Thoracic aorta (tissue), 2 donors: ENCODE measurements around the gene ATP5F1C. TPM values are rescaled to one million over a fixed set of nuclear protein-coding genes. Genes with fewer than 3 reads are reported as not detected.

Source experiments
- ATAC-seq: fragments of 150-250 bp; one replicate; pipeline ENCODE4 v1.8.0; 2017; ENCODE audit warnings: low read depth; ENCODE audit not compliant: insufficient number of reproducible peaks, low FRiP score
- DNase-seq: peaks from one replicate; pipeline ENCODE4 v3.0.0-alpha.2; 2020; ENCODE audit warnings: low spot score
- H3K27ac ChIP-seq, 2 donors: fragments of 200-600 bp; sonication (generic); 1 replicate in 1 of 2; 2 replicates in 1 of 2; pipeline ENCODE4 v1.5.1; 2016; ENCODE audit warnings: mild to moderate bottlenecking in 2 of 2, moderate library complexity in 2 of 2
- H3K27me3 ChIP-seq: fragments of 200-600 bp; sonication (generic); replicated peaks from 2 replicates; pipeline ENCODE4 v1.6.0; 2016; ENCODE audit warnings: mild to moderate bottlenecking; ENCODE audit not compliant: insufficient read depth
- H3K36me3 ChIP-seq: fragments of 200-600 bp; sonication (generic); one replicate; pipeline ENCODE4 v1.5.1; 2016
- H3K4me1 ChIP-seq, 2 donors: fragments of 200-600 bp; sonication (generic); 1 replicate in 1 of 2; 2 replicates in 1 of 2; pipeline versions ENCODE4 v1.5.1 to v1.6.0; 2016; ENCODE audit warnings: low read depth in 2 of 2, mild to moderate bottlenecking in 1 of 2; ENCODE audit not compliant: control insufficient read depth in 1 of 2
- H3K4me3 ChIP-seq: fragments of 200-600 bp; sonication (generic); 2 replicates; pipeline ENCODE4 v1.5.1; 2016; ENCODE audit warnings: mild to moderate bottlenecking
- H3K9me3 ChIP-seq: fragments of 200-600 bp; sonication (generic); 2 replicates; pipeline ENCODE4 v1.5.1; 2016
- total RNA-seq, 2 donors: library from RNA; depleted of rRNA; stranded (reverse); fragments of >200 nt; gene quantifications; one replicate each; pipeline versions ENCODE4 v1.1.0 to v1.2.3, GENCODE V29; 2016
- TF ChIP-seq, protein P1 (sequence below): fragments of 200-600 bp; sonication (generic); IDR thresholded peaks from one replicate; pipeline ENCODE4 v1.5.1; 2019; ENCODE audit warnings: antibody characterized with exemption

Gene ATP5F1C
- total RNA-seq, 2 donors from 2014 or later: 128 to 168 TPM

- Histone ChIP-seq H3K4me3 (no peak overlapping the region), H3K27ac (no peak overlapping the region), H3K36me3 (no peaks in the 10 kb centered on the region), H3K9me3 (no peaks in the 10 kb centered on the region), H3K27me3 (no peaks in the 10 kb centered on the region), H3K4me1 (no peaks in the 10 kb centered on the region)
- TF ChIP-seq, protein P1, sequence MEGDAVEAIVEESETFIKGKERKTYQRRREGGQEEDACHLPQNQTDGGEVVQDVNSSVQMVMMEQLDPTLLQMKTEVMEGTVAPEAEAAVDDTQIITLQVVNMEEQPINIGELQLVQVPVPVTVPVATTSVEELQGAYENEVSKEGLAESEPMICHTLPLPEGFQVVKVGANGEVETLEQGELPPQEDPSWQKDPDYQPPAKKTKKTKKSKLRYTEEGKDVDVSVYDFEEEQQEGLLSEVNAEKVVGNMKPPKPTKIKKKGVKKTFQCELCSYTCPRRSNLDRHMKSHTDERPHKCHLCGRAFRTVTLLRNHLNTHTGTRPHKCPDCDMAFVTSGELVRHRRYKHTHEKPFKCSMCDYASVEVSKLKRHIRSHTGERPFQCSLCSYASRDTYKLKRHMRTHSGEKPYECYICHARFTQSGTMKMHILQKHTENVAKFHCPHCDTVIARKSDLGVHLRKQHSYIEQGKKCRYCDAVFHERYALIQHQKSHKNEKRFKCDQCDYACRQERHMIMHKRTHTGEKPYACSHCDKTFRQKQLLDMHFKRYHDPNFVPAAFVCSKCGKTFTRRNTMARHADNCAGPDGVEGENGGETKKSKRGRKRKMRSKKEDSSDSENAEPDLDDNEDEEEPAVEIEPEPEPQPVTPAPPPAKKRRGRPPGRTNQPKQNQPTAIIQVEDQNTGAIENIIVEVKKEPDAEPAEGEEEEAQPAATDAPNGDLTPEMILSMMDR: no peak
- DNase-seq (no peak), ATAC-seq (no peak)
Observed at GRCh38 chr10:7836571-7836970, 48.6 kb downstream of the ATP5F1C start.

DNA sequence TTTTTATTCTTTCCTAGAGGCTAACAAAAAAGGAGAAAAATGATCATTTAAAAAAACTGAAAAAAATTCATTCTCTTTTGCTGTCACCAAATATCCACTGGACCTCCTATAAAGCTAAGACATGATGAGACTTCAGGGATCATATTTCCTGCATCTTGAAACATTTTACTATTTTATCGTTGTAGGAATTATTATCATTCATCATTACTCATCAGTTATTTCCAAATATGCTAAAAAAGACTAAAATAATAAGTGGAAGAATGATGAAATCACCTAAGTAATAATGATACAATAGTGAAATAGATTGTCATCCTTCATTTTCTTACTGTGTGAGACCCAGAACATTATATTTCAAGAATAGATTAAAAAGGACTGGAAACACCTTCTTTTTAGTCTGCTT lies 58.6 kb downstream of the ATP5F1C start:
- Histone ChIP-seq H3K4me1 (no peaks in the 10 kb centered on the region), H3K4me3 (no peak overlapping the region), H3K27me3 (no peaks in the 10 kb centered on the region), H3K27ac (no peak overlapping the region), H3K9me3 (no peaks in the 10 kb centered on the region), H3K36me3 (no peaks in the 10 kb centered on the region)
- ATAC-seq (no peak), DNase-seq (no peak)
- TF ChIP-seq, protein P1: no peak

DNA sequence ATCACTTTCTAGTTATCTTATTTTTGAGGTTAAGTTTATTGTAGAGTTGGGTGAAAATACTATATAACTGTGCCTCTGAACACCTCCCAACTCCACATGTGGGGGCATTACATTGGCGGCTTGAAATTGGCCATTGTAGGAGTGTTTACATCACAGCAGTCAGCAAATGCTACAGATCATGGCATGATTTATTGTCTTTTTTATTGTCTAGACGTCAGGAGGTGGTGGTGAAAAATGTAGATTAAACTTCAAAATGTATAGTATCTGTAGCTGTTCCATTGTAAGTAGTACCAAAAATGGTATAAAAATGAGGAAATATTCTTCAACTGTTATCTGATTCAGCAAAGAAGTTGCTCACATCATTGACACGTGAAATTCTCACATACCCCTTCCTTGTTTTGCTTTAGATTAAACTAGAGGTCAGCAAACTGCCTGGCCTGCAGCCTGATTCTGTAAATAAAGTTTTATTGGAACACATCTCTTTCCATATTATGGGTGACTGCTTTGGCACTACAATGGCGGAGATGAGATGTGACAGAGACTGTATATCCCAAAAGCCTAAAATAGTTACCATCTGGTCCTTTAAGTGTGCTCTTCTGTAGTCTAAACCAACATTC lies 65.4 kb downstream of the ATP5F1C start:
- Histone ChIP-seq H3K27ac (no peak overlapping the region), H3K9me3 (no peaks in the 10 kb centered on the region), H3K4me1 (peaks cover 0 to 9% of the 10 kb centered on the region in 2 donors), H3K4me3 (no peak overlapping the region), H3K27me3 (no peaks in the 10 kb centered on the region), H3K36me3 (no peaks in the 10 kb centered on the region)
- DNase-seq: no peak
- ATAC-seq: no peak
- TF ChIP-seq, protein P1: no peak

GRCh38 chr10:7853890-7854289 lies 65.9 kb downstream of the ATP5F1C start:
- H3K4me1 ChIP-seq: peaks cover 0 to 9% of the 10 kb centered on the region in 2 donors
- DNase-seq (no peak), ATAC-seq (no peak)
- H3K36me3 ChIP-seq: no peaks in the 10 kb centered on the region
- H3K27me3 ChIP-seq: no peaks in the 10 kb centered on the region
- TF ChIP-seq, protein P1: no peak
- no peaks in the 10 kb centered on the region for H3K9me3 ChIP-seq
- no peak overlapping the region for H3K4me3 ChIP-seq
- H3K27ac ChIP-seq: no peak overlapping the region

DNA sequence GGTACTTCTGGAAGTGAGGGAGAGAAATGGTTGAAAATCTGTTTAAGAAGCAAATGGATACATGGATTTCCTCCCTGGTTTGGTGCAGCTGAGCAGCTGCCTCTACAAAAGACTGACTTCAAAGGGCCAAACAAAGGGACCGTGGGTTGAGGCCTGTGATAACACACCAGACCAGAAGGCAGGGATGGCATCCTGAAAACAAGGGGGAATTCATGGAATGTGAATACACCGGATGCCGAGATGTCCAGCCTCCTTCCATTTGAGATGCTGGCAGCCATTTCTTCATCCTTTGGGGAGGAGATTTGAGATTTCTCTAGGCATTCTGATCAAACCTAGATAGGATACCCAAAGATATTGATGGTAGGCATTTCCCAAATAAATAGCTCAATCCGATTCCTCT lies 67.2 kb downstream of the ATP5F1C start:
- no peaks in the 10 kb centered on the region for H3K27me3 ChIP-seq
- ATAC-seq (no peak), DNase-seq (no peak)
- no peaks in the 10 kb centered on the region for H3K36me3 ChIP-seq
- no peak overlapping the region for H3K27ac ChIP-seq
- TF ChIP-seq, protein P1: no peak
- H3K4me3 ChIP-seq: no peak overlapping the region
- peaks cover 0 to 9% of the 10 kb centered on the region in 2 donors for H3K4me1 ChIP-seq
- no peaks in the 10 kb centered on the region for H3K9me3 ChIP-seq
